ENCODE results near the gene C4orf51.

DNA sequence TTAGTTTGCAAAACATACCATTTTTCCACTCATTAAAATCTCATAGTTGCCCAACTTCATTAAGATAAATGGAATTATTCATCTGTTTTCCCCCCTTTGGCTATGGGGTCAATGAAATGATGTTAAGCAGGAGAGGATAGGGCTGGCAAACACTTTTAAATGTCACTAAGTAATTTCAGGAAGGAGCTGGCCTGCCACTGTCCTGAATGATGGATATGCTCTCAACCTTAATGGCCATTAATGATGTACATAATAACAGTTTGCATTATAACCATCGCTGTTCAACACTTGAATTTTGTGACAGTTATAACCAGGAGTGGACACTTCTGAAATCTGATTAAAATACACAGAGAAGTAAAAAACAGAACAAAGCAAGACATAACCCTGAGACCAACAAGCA, 77.2 kb downstream of the C4orf51 start:
- TF ChIP-seq, protein P1, sequence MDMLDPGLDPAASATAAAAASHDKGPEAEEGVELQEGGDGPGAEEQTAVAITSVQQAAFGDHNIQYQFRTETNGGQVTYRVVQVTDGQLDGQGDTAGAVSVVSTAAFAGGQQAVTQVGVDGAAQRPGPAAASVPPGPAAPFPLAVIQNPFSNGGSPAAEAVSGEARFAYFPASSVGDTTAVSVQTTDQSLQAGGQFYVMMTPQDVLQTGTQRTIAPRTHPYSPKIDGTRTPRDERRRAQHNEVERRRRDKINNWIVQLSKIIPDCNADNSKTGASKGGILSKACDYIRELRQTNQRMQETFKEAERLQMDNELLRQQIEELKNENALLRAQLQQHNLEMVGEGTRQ (IDR thresholded peaks at IDR 0.05; ENCODE audit: low read depth, low read length) = no peak
- TF ChIP-seq, protein P2, sequence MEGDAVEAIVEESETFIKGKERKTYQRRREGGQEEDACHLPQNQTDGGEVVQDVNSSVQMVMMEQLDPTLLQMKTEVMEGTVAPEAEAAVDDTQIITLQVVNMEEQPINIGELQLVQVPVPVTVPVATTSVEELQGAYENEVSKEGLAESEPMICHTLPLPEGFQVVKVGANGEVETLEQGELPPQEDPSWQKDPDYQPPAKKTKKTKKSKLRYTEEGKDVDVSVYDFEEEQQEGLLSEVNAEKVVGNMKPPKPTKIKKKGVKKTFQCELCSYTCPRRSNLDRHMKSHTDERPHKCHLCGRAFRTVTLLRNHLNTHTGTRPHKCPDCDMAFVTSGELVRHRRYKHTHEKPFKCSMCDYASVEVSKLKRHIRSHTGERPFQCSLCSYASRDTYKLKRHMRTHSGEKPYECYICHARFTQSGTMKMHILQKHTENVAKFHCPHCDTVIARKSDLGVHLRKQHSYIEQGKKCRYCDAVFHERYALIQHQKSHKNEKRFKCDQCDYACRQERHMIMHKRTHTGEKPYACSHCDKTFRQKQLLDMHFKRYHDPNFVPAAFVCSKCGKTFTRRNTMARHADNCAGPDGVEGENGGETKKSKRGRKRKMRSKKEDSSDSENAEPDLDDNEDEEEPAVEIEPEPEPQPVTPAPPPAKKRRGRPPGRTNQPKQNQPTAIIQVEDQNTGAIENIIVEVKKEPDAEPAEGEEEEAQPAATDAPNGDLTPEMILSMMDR (conservative IDR thresholded peaks at IDR 0.05; ENCODE audit: low read depth, low read length) = no peak
- TF ChIP-seq POLR2A (IDR thresholded peaks at IDR 0.05; ENCODE audit: low read depth, low read length) = no peak
- TF ChIP-seq MAZ (IDR thresholded peaks at IDR 0.05; ENCODE audit: borderline replicate concordance, low read depth, low read length) = no peak
